ENCODE measurements around the gene PIP5K1C.

PIP5K1C gene

GRCh38 chr19:3641515-3642269 is 58.6 kb downstream of the PIP5K1C start:
- Mint-ChIP-seq H3K27ac (no peak overlapping the region), H3K27me3 (ENCODE audit: low read depth, poor library complexity) (no peaks in the 10 kb centered on the region), H3K4me1 (no peaks in the 10 kb centered on the region), H3K9me3 (no peaks in the 10 kb centered on the region), H3K4me3 (no peak overlapping the region), H3K36me3 (ENCODE audit: low read depth) (peaks cover 13% of the 10 kb centered on the region)
- no peak for TF ChIP-seq CTCF (IDR thresholded peaks at IDR 0.05)
- no peak for DNase-seq

DNA sequence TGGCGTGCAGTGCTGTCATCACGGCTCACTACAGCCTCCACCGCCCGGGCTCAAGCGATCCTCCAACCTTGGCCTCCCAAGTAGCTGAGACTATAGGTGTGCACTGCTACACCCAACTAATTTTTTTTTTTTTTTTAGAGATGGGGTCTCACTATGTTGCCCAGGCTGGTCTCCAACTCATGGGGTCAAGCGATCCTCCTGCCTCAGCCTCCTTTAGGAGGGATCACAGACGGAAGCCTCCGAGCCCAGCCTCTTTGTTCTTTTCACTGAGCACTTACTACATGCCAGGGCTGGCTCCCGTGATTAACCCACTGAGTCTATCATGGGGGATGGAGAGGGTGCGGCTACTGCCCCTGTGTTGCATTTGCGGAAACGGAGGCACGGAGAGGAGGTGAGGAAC is 60.8 kb downstream of the PIP5K1C start:
- Mint-ChIP-seq H3K36me3 (ENCODE audit: low read depth) (peaks cover 13% of the 10 kb centered on the region), H3K4me3 (no peak overlapping the region), H3K27me3 (ENCODE audit: low read depth, poor library complexity) (no peaks in the 10 kb centered on the region), H3K27ac (peak overlapping the region; percentile 44), H3K4me1 (no peaks in the 10 kb centered on the region), H3K9me3 (no peaks in the 10 kb centered on the region)
- TF ChIP-seq CTCF (IDR thresholded peaks at IDR 0.05) = no peak
- DNase-seq = no peak

GRCh38 chr19:3638208-3639193 is 61.8 kb downstream of the PIP5K1C start:
- no peak overlapping the region for H3K4me3 Mint-ChIP-seq
- no peaks in the 10 kb centered on the region for H3K27me3 Mint-ChIP-seq (ENCODE audit: low read depth, poor library complexity)
- no peak for TF ChIP-seq CTCF (IDR thresholded peaks at IDR 0.05)
- no peak overlapping the region for H3K27ac Mint-ChIP-seq
- peaks cover 13% of the 10 kb centered on the region for H3K36me3 Mint-ChIP-seq (ENCODE audit: low read depth)
- no peak for DNase-seq
- no peaks in the 10 kb centered on the region for H3K9me3 Mint-ChIP-seq
- no peaks in the 10 kb centered on the region for H3K4me1 Mint-ChIP-seq

GRCh38 chr19:3637621-3638020 is 62.6 kb downstream of the PIP5K1C start:
- DNase-seq = no peak
- no peak for TF ChIP-seq CTCF (IDR thresholded peaks at IDR 0.05)
- no peak overlapping the region for H3K4me3 Mint-ChIP-seq
- H3K36me3 Mint-ChIP-seq (ENCODE audit: low read depth) = peaks cover 13% of the 10 kb centered on the region
- H3K27ac Mint-ChIP-seq = no peak overlapping the region
- no peaks in the 10 kb centered on the region for H3K27me3 Mint-ChIP-seq (ENCODE audit: low read depth, poor library complexity)
- no peaks in the 10 kb centered on the region for H3K9me3 Mint-ChIP-seq
- H3K4me1 Mint-ChIP-seq = no peaks in the 10 kb centered on the region

GRCh38 chr19:3636962-3637361 is 63.3 kb downstream of the PIP5K1C start:
- peaks cover 13% of the 10 kb centered on the region for H3K36me3 Mint-ChIP-seq (ENCODE audit: low read depth)
- no peaks in the 10 kb centered on the region for H3K27me3 Mint-ChIP-seq (ENCODE audit: low read depth, poor library complexity)
- H3K4me1 Mint-ChIP-seq = no peaks in the 10 kb centered on the region
- H3K9me3 Mint-ChIP-seq = no peaks in the 10 kb centered on the region
- H3K27ac Mint-ChIP-seq = no peak overlapping the region
- no peak overlapping the region for H3K4me3 Mint-ChIP-seq
- no peak for TF ChIP-seq CTCF (IDR thresholded peaks at IDR 0.05)
- DNase-seq = no peak
